C4-2B (cell line): Measurements from ENCODE around the gene ZNRD2.

Experiments
- ZFX ChIP-seq: fragments of 450-650 bp; IDR thresholded peaks from 2 replicates; pipeline ENCODE4 v1.6.1; 2017
- TF ChIP-seq, protein P1 (sequence below): fragments of 450-650 bp; conservative IDR thresholded peaks from 2 replicates; pipeline ENCODE4 v1.5.1; 2017; ENCODE audit warnings: mild to moderate bottlenecking

DNA sequence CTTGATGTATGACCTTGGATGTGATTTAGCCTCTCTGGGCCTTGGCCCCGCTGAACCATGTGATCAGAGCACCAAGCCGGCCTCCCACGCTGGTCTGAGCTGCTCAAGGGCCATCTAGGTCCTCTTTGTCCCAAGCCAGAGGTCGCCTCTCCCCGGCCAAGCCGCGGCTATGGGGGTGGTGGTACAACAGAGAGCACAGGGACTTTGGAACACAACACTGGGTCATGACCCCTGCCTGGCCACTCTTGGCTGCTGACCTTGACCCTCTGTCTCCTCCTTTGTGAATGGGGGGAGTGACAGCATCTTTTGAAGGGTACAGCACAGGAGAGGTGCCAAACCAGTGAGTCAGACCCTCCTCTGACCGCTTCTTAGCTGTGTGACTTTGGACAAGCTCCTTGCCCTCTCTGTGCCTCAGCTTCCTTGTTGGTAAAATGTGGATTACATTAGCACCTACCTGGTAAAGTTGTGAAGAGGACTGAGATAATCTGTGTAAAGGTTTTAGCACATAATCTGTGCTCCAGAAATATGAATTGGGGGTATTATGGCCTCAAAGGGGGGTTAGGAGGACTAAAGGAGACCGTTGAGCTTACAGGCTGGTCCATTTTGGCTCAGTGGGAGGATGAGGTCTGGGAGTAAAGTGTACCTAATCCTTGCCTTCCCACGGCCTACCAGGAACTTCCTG lies 40.7 kb upstream of the ZNRD2 start:
- TF ChIP-seq, protein P1, sequence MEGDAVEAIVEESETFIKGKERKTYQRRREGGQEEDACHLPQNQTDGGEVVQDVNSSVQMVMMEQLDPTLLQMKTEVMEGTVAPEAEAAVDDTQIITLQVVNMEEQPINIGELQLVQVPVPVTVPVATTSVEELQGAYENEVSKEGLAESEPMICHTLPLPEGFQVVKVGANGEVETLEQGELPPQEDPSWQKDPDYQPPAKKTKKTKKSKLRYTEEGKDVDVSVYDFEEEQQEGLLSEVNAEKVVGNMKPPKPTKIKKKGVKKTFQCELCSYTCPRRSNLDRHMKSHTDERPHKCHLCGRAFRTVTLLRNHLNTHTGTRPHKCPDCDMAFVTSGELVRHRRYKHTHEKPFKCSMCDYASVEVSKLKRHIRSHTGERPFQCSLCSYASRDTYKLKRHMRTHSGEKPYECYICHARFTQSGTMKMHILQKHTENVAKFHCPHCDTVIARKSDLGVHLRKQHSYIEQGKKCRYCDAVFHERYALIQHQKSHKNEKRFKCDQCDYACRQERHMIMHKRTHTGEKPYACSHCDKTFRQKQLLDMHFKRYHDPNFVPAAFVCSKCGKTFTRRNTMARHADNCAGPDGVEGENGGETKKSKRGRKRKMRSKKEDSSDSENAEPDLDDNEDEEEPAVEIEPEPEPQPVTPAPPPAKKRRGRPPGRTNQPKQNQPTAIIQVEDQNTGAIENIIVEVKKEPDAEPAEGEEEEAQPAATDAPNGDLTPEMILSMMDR = no peak
- no peak for TF ChIP-seq ZFX
